Measurements from ENCODE around the gene LRRC4B.

LRRC4B gene

GRCh38 chr19:50496189-50497021 is 71.8 kb downstream of the LRRC4B start:
- H3K4me1 ChIP-seq (ENCODE audit: control insufficient read depth in 1 of 2, insufficient read depth in 1 of 2, low read depth in 1 of 2, low read length in 1 of 2), result peaks cover 3 to 5% of the 10 kb centered on the region in 2 experiments

GRCh38 chr19:50495020-50495531 is 73.2 kb downstream of the LRRC4B start:
- Histone ChIP-seq H3K36me3 (no peaks in the 10 kb centered on the region), H3K4me1 (ENCODE audit: control insufficient read depth in 1 of 2, insufficient read depth in 1 of 2, low read depth in 1 of 2, low read length in 1 of 2) (peaks cover 3 to 5% of the 10 kb centered on the region in 2 experiments), H3K9me3 (no peaks in the 10 kb centered on the region), H3K27ac (no peak overlapping the region), H3K4me3 (ENCODE audit: low read depth in 1 of 2, low read length in 1 of 2) (no peak overlapping the region), H3K27me3 (no peaks in the 10 kb centered on the region)
- TF ChIP-seq CTCF (IDR thresholded peaks at IDR 0.05), result no peak

More at GRCh38 chr19:50496189-50497021, 71.8 kb downstream of the LRRC4B start:
- H3K36me3 ChIP-seq, result no peaks in the 10 kb centered on the region
- H3K27me3 ChIP-seq, result no peaks in the 10 kb centered on the region
- TF ChIP-seq CTCF (IDR thresholded peaks at IDR 0.05), result no peak
- H3K4me3 ChIP-seq (ENCODE audit: low read depth in 1 of 2, low read length in 1 of 2), result no peak overlapping the region
- no peaks in the 10 kb centered on the region for H3K9me3 ChIP-seq
- no peak overlapping the region for H3K27ac ChIP-seq

GRCh38 chr19:50494186-50495019 is 73.8 kb downstream of the LRRC4B start:
- Histone ChIP-seq H3K27ac (no peak overlapping the region), H3K36me3 (no peaks in the 10 kb centered on the region), H3K4me1 (ENCODE audit: control insufficient read depth in 1 of 2, insufficient read depth in 1 of 2, low read depth in 1 of 2, low read length in 1 of 2) (peaks cover 3 to 5% of the 10 kb centered on the region in 2 experiments), H3K4me3 (ENCODE audit: low read depth in 1 of 2, low read length in 1 of 2) (no peak overlapping the region), H3K27me3 (no peaks in the 10 kb centered on the region), H3K9me3 (no peaks in the 10 kb centered on the region)
- TF ChIP-seq CTCF (IDR thresholded peaks at IDR 0.05), result no peak

GRCh38 chr19:50493171-50493570 is 75.1 kb downstream of the LRRC4B start:
- Histone ChIP-seq H3K27ac (no peak overlapping the region), H3K27me3 (no peaks in the 10 kb centered on the region), H3K4me1 (ENCODE audit: control insufficient read depth in 1 of 2, insufficient read depth in 1 of 2, low read depth in 1 of 2, low read length in 1 of 2) (peaks cover 3 to 10% of the 10 kb centered on the region in 2 experiments), H3K4me3 (ENCODE audit: low read depth in 1 of 2, low read length in 1 of 2) (no peak overlapping the region), H3K36me3 (no peaks in the 10 kb centered on the region), H3K9me3 (no peaks in the 10 kb centered on the region)
- TF ChIP-seq CTCF (IDR thresholded peaks at IDR 0.05), result no peak

GRCh38 chr19:50492303-50493052 is 75.8 kb downstream of the LRRC4B start:
- Histone ChIP-seq H3K36me3 (no peaks in the 10 kb centered on the region), H3K27me3 (no peaks in the 10 kb centered on the region), H3K4me1 (ENCODE audit: control insufficient read depth in 1 of 2, insufficient read depth in 1 of 2, low read depth in 1 of 2, low read length in 1 of 2) (peaks cover 3 to 10% of the 10 kb centered on the region in 2 experiments), H3K9me3 (no peaks in the 10 kb centered on the region), H3K4me3 (ENCODE audit: low read depth in 1 of 2, low read length in 1 of 2) (no peak overlapping the region), H3K27ac (peak overlapping the region; percentile 29)
- no peak for TF ChIP-seq CTCF (IDR thresholded peaks at IDR 0.05)

All from neutrophil (primary cell).